ENCODE measurements around the gene UHMK1. TPM values are rescaled to one million over a fixed set of nuclear protein-coding genes. Genes with fewer than 3 reads are reported as not detected.
"Not testable (repeated sequence)": the region's sequence is repeated elsewhere in the genome, so short reads cannot be mapped to it uniquely, and the experiment has no call there.

Gene UHMK1
- total RNA-seq, 1 donor from 2014 or later, result 56.7 TPM

- no peaks in the 10 kb centered on the region for H3K9me3 Mint-ChIP-seq
Measured at GRCh38 chr1:162561037-162561615, 63.5 kb downstream of the UHMK1 start.

GRCh38 chr1:162561616-162562469 is 64.2 kb downstream of the UHMK1 start, which contains the start of gene UAP1:
TSS of gene UAP1 (plus strand) at chr1:162561722. CDS start at chr1:162566069, 4,347 bp downstream.
- no peak for DNase-seq (ENCODE audit: low spot score)
- H3K9me3 Mint-ChIP-seq, result no peaks in the 10 kb centered on the region
- peaks cover 2% of the 10 kb centered on the region for H3K27me3 Mint-ChIP-seq (ENCODE audit: low read depth)
- peak within 1 kb of the TSS; percentile 86 for H3K4me3 Mint-ChIP-seq (ENCODE audit: low read depth)
- H3K36me3 Mint-ChIP-seq (ENCODE audit: low read depth), result peaks cover 14% of the 10 kb centered on the region
- intact Hi-C loops (cut with micrococcal nuclease), result loop anchor here (1.0 to 5.0 kb wide), 3 partner anchors 64 to 796 kb away; partner anchors contain the start of genes ATF6 and NUF2
- peak within 1 kb of the TSS; percentile 94 for H3K27ac Mint-ChIP-seq
- H3K4me1 Mint-ChIP-seq (ENCODE audit: low read depth), result peaks cover 38% of the 10 kb centered on the region

More at GRCh38 chr1:162561037-162561615, 63.5 kb downstream of the UHMK1 start:
- peak; percentile 97 for DNase-seq (ENCODE audit: low spot score)
- peaks cover 38% of the 10 kb centered on the region for H3K4me1 Mint-ChIP-seq (ENCODE audit: low read depth)
- H3K27me3 Mint-ChIP-seq (ENCODE audit: low read depth), result peaks cover 2% of the 10 kb centered on the region
- H3K27ac Mint-ChIP-seq, result peak overlapping the region; percentile 94
- H3K36me3 Mint-ChIP-seq (ENCODE audit: low read depth), result peaks cover 8% of the 10 kb centered on the region
- peak overlapping the region; percentile 86 for H3K4me3 Mint-ChIP-seq (ENCODE audit: low read depth)
- intact Hi-C loops (cut with micrococcal nuclease), result loop anchor here (1.0 to 5.0 kb wide), 3 partner anchors 63 to 795 kb away; partner anchors contain the start of genes ATF6 and NUF2

- peaks cover 40% of the 10 kb centered on the region for H3K4me1 Mint-ChIP-seq (ENCODE audit: low read depth)
- no peak for DNase-seq (ENCODE audit: low spot score)
- peak overlapping the region; percentile 73 for H3K27ac Mint-ChIP-seq
- peak overlapping the region; percentile 86 for H3K4me3 Mint-ChIP-seq (ENCODE audit: low read depth)
- no peaks in the 10 kb centered on the region for H3K9me3 Mint-ChIP-seq
- H3K27me3 Mint-ChIP-seq (ENCODE audit: low read depth), result peaks cover 2% of the 10 kb centered on the region
- peaks cover 20% of the 10 kb centered on the region for H3K36me3 Mint-ChIP-seq (ENCODE audit: low read depth)
- intact Hi-C loops (cut with micrococcal nuclease), result loop anchor here (5.0 kb wide), 1 partner anchor 760 kb away; the partner anchor contains the start of gene NUF2
Measured at GRCh38 chr1:162562470-162562828, 64.8 kb downstream of the UHMK1 start.

- DNase-seq (ENCODE audit: low spot score), result no peak
Measured at GRCh38 chr1:162564762-162565218, 67.2 kb downstream of the UHMK1 start.

DNA sequence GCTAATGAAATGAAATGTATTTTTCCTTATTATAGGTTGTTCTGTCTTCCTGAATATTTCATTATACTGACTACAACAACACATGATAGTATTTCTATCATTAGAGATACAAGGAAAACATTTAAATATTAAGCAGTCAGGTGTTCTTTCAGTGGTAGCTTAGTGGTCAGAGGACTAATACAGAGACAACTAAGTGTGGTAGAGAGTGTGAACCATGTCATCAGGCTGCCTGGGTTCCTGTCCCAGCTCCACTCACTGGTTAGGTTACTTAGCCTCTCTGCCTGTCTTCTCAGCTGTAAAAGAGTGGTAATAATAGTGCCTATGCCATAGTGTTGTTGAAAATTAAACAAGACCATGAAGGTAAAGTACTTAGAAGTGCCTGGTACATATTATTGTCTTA is 67.8 kb downstream of the UHMK1 start:
- intact Hi-C loops (cut with micrococcal nuclease), result no loop called here
- no peak for DNase-seq (ENCODE audit: low spot score)
- H3K4me3 Mint-ChIP-seq (ENCODE audit: low read depth), result no peak overlapping the region
- H3K9me3 Mint-ChIP-seq, result no peaks in the 10 kb centered on the region
- no peak overlapping the region for H3K27ac Mint-ChIP-seq
- no peaks in the 10 kb centered on the region for H3K27me3 Mint-ChIP-seq (ENCODE audit: low read depth)
- peaks cover 41% of the 10 kb centered on the region for H3K4me1 Mint-ChIP-seq (ENCODE audit: low read depth)
- H3K36me3 Mint-ChIP-seq (ENCODE audit: low read depth), result peaks cover 39% of the 10 kb centered on the region

More at GRCh38 chr1:162564762-162565218, 67.2 kb downstream of the UHMK1 start:
- intact Hi-C loops (cut with micrococcal nuclease), result loop anchor here (5.0 kb wide), 1 partner anchor 758 kb away; the partner anchor contains the start of gene NUF2
- peak overlapping the region; percentile 30 for H3K4me3 Mint-ChIP-seq (ENCODE audit: low read depth)
- H3K27ac Mint-ChIP-seq, result peak overlapping the region; percentile 20
- no peaks in the 10 kb centered on the region for H3K27me3 Mint-ChIP-seq (ENCODE audit: low read depth)
- no peaks in the 10 kb centered on the region for H3K9me3 Mint-ChIP-seq
- peaks cover 39% of the 10 kb centered on the region for H3K36me3 Mint-ChIP-seq (ENCODE audit: low read depth)
- peaks cover 45% of the 10 kb centered on the region for H3K4me1 Mint-ChIP-seq (ENCODE audit: low read depth)

- Mint-ChIP-seq H3K9me3 (no peaks in the 10 kb centered on the region), H3K4me3 (ENCODE audit: low read depth) (no peak overlapping the region), H3K4me1 (ENCODE audit: low read depth) (peaks cover 37% of the 10 kb centered on the region), H3K27ac (no peak overlapping the region), H3K36me3 (ENCODE audit: low read depth) (peaks cover 39% of the 10 kb centered on the region), H3K27me3 (ENCODE audit: low read depth) (no peaks in the 10 kb centered on the region)
- intact Hi-C loops (cut with micrococcal nuclease), result no loop called here
- DNase-seq (ENCODE audit: low spot score), result no peak
Measured at GRCh38 chr1:162566870-162567269, 69.3 kb downstream of the UHMK1 start.

DNA sequence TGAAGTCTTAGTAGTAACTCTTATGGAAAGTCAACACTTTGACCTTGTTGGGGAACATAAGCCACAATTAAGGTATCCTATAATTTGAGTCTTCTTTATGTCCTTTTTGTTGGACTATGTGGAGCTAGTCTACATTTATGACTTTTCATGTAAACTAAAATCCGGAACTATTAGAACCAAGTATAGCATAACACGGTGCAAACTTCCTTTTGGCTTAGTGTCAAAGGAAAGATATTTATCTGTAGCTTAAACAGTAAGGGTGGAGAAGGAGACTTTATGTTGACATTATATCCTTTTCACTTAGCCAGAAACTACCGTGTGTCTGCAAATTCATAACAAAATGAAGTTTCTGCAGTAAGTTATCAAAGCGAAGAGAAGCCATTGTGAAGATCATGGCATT is 71.2 kb downstream of the UHMK1 start:
- Mint-ChIP-seq H3K27me3 (ENCODE audit: low read depth) (no peaks in the 10 kb centered on the region), H3K27ac (no peak overlapping the region), H3K36me3 (ENCODE audit: low read depth) (peaks cover 42% of the 10 kb centered on the region)

GRCh38 chr1:162570718-162571117 is 73.1 kb downstream of the UHMK1 start:
- H3K27me3 Mint-ChIP-seq (ENCODE audit: low read depth), result no peaks in the 10 kb centered on the region
- no peak overlapping the region for H3K27ac Mint-ChIP-seq
- peaks cover 14% of the 10 kb centered on the region for H3K4me1 Mint-ChIP-seq (ENCODE audit: low read depth)
- no peak for DNase-seq (ENCODE audit: low spot score)
- H3K9me3 Mint-ChIP-seq, result no peaks in the 10 kb centered on the region
- peaks cover 41% of the 10 kb centered on the region for H3K36me3 Mint-ChIP-seq (ENCODE audit: low read depth)
- intact Hi-C loops (cut with micrococcal nuclease), result no loop called here
- H3K4me3 Mint-ChIP-seq (ENCODE audit: low read depth), result no peak overlapping the region

More for the DNA sequence above, 71.2 kb downstream of the UHMK1 start:
- H3K4me3 Mint-ChIP-seq (ENCODE audit: low read depth), result no peak overlapping the region
- intact Hi-C loops (cut with micrococcal nuclease), result no loop called here
- no peak for DNase-seq (ENCODE audit: low spot score)
- H3K9me3 Mint-ChIP-seq, result no peaks in the 10 kb centered on the region
- H3K4me1 Mint-ChIP-seq (ENCODE audit: low read depth), result peaks cover 30% of the 10 kb centered on the region

DNA sequence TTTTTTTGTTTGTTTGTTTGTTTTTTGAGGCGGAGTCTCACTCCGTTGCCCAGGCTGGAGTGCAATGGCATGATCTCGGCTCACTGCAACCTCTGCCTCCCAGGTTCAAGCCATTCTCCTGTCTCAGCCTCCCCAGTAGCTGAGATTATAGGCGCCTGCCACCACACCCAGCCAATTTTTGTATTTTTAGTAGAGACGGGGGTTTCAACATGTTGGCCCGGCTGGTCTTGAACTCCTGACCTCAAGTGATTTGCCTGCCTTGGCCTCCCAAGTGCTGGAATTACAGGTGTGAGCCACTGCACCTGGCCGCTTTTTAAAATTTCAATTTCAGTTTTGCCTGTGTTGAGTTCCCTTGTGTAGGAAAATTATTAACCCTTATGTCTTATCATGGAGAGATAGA is 73.5 kb downstream of the UHMK1 start:
- H3K4me3 Mint-ChIP-seq (ENCODE audit: low read depth); H3K27ac Mint-ChIP-seq; intact Hi-C loops (cut with micrococcal nuclease); H3K27me3 Mint-ChIP-seq (ENCODE audit: low read depth); DNase-seq (ENCODE audit: low spot score); H3K9me3 Mint-ChIP-seq: not testable (repeated sequence)
- H3K36me3 Mint-ChIP-seq (ENCODE audit: low read depth), result peaks cover 37% of the 10 kb centered on the region
- peaks cover 16% of the 10 kb centered on the region for H3K4me1 Mint-ChIP-seq (ENCODE audit: low read depth)

GRCh38 chr1:162571696-162572095 is 74.1 kb downstream of the UHMK1 start:
- H3K4me3 Mint-ChIP-seq (ENCODE audit: low read depth), result no peak overlapping the region
- no peaks in the 10 kb centered on the region for H3K27me3 Mint-ChIP-seq (ENCODE audit: low read depth)
- intact Hi-C loops (cut with micrococcal nuclease), result no loop called here
- H3K9me3 Mint-ChIP-seq, result no peaks in the 10 kb centered on the region
- H3K4me1 Mint-ChIP-seq (ENCODE audit: low read depth), result peaks cover 16% of the 10 kb centered on the region
- no peak for DNase-seq (ENCODE audit: low spot score)
- H3K27ac Mint-ChIP-seq, result no peak overlapping the region
- peaks cover 33% of the 10 kb centered on the region for H3K36me3 Mint-ChIP-seq (ENCODE audit: low read depth)

GRCh38 chr1:162573136-162573535 is 75.5 kb downstream of the UHMK1 start:
- DNase-seq (ENCODE audit: low spot score), result no peak
- intact Hi-C loops (cut with micrococcal nuclease), result no loop called here
- Mint-ChIP-seq H3K27ac (no peak overlapping the region), H3K4me3 (ENCODE audit: low read depth) (no peak overlapping the region), H3K4me1 (ENCODE audit: low read depth) (peaks cover 14% of the 10 kb centered on the region), H3K9me3 (no peaks in the 10 kb centered on the region), H3K27me3 (ENCODE audit: low read depth) (no peaks in the 10 kb centered on the region), H3K36me3 (ENCODE audit: low read depth) (peaks cover 22% of the 10 kb centered on the region)

- DNase-seq (ENCODE audit: low spot score), result no peak
- intact Hi-C loops (cut with micrococcal nuclease), result no loop called here
- Mint-ChIP-seq H3K36me3 (ENCODE audit: low read depth) (peaks cover 24% of the 10 kb centered on the region), H3K27ac (no peak overlapping the region), H3K27me3 (ENCODE audit: low read depth) (no peaks in the 10 kb centered on the region), H3K4me1 (ENCODE audit: low read depth) (peaks cover 2% of the 10 kb centered on the region), H3K4me3 (ENCODE audit: low read depth) (no peak overlapping the region), H3K9me3 (no peaks in the 10 kb centered on the region)
Measured at GRCh38 chr1:162578071-162578700, 80.6 kb downstream of the UHMK1 start.

Data from activated T-helper 2 cell treated with anti-CD3 and anti-CD28 coated beads, Interferon-gamma antibody, Interleukin-2, Interleukin-4, amounts not matched to agents 10 μg/mL and 5 μg/mL and 100 μg/mL, durations not matched to agents 14 hours and 24 hours and 36 hours (primary cell).